ENCODE results near the gene CHST12.

CHST12 gene

GRCh38 chr7:2478800-2479199 is 75.4 kb downstream of the CHST12 start:
- DNase-seq (ENCODE audit: low read depth, low spot score) = no peak

GRCh38 chr7:2479276-2480069 is 76.1 kb downstream of the CHST12 start:
- DNase-seq (ENCODE audit: low read depth, low spot score) = no peak

- DNase-seq (ENCODE audit: low read depth, low spot score) = no peak
These were observed 76.6 kb downstream of the CHST12 start for GRCh38 chr7:2480070-2480408.

- DNase-seq (ENCODE audit: low read depth, low spot score) = no peak
These were observed 77.8 kb downstream of the CHST12 start for GRCh38 chr7:2481195-2481594.

- DNase-seq (ENCODE audit: low read depth, low spot score) = no peak
These were observed 79.5 kb downstream of the CHST12 start for GRCh38 chr7:2482725-2483451.

- no peak for DNase-seq (ENCODE audit: low read depth, low spot score)
These were observed 80.1 kb downstream of the CHST12 start for GRCh38 chr7:2483494-2483893.

- no peak for DNase-seq (ENCODE audit: low read depth, low spot score)
These were observed 81.5 kb downstream of the CHST12 start for GRCh38 chr7:2484868-2485267.

- DNase-seq (ENCODE audit: low read depth, low spot score) = no peak
These were observed 84.3 kb downstream of the CHST12 start for GRCh38 chr7:2487586-2488271.

- no peak for DNase-seq (ENCODE audit: low read depth, low spot score)
These were observed 84.8 kb downstream of the CHST12 start for GRCh38 chr7:2488272-2488645.

GRCh38 chr7:2488681-2489080 is 85.3 kb downstream of the CHST12 start:
- no peak for DNase-seq (ENCODE audit: low read depth, low spot score)

GRCh38 chr7:2490181-2490651 is 86.8 kb downstream of the CHST12 start:
- no peak for DNase-seq (ENCODE audit: low read depth, low spot score)

- no peak for DNase-seq (ENCODE audit: low read depth, low spot score)
These were observed 88.6 kb downstream of the CHST12 start for GRCh38 chr7:2492038-2492437.

- no peak for DNase-seq (ENCODE audit: low read depth, low spot score)
These were observed 90.1 kb downstream of the CHST12 start for GRCh38 chr7:2493205-2494164.

- no peak for DNase-seq (ENCODE audit: low read depth, low spot score)
These were observed 91.0 kb downstream of the CHST12 start for GRCh38 chr7:2494191-2495130.

GRCh38 chr7:2495418-2496299 is 92.2 kb downstream of the CHST12 start:
- DNase-seq (ENCODE audit: low read depth, low spot score) = no peak

GRCh38 chr7:2496375-2496774 is 93.0 kb downstream of the CHST12 start:
- no peak for DNase-seq (ENCODE audit: low read depth, low spot score)

GRCh38 chr7:2497065-2497464 is 93.7 kb downstream of the CHST12 start:
- DNase-seq (ENCODE audit: low read depth, low spot score) = no peak

- DNase-seq (ENCODE audit: low read depth, low spot score) = no peak
These were observed 94.3 kb downstream of the CHST12 start for GRCh38 chr7:2497500-2498336.

Data from activated CD4-positive, CD25-positive, alpha-beta regulatory T cell treated with anti-CD3 and anti-CD28 coated beads, Interleukin-2, amount 50 U/mL, for 16 hours (primary cell).